Gastrocnemius medialis (tissue), 4 donors: ENCODE results near the gene ZMYM3. TPM values are rescaled to one million over a fixed set of nuclear protein-coding genes. Genes with fewer than 3 reads are reported as not detected.

Experiments
- ATAC-seq, 2 donors: fragments of 150-250 bp; one replicate each; pipeline ENCODE4 v1.9.1; 2016
- DNase-seq, 2 donors: peaks; one replicate each; pipeline ENCODE4 v3.0.0-alpha.2; 2019
- H3K27ac ChIP-seq, 4 donors: fragments of 200-600 bp; sonication (generic); 1 replicate in 1 of 4; 2 replicates in 3 of 4; pipeline ENCODE4 v1.5.1; 2016 to 2018; ENCODE audit warnings: mild to moderate bottlenecking in 2 of 4, moderate library complexity in 1 of 4
- H3K27me3 ChIP-seq, 3 donors: fragments of 200-600 bp; sonication (generic) in 2 of 3; 1 replicate in 1 of 3; 2 replicates in 2 of 3; pipeline versions ENCODE4 v1.5.1 to v1.6.0; 2016 to 2019; ENCODE audit warnings: mild to moderate bottlenecking in 1 of 3, moderate library complexity in 1 of 3
- H3K36me3 ChIP-seq, 2 donors: fragments of 200-600 bp; sonication (generic) in 1 of 2; one replicate each; pipeline ENCODE4 v1.5.1; 2017 to 2018
- H3K4me1 ChIP-seq, 2 donors: fragments of 200-600 bp; sonication (generic) in 1 of 2; one replicate each; pipeline ENCODE4 v1.5.1; 2016 to 2017; ENCODE audit warnings: mild to moderate bottlenecking in 2 of 2
- H3K4me3 ChIP-seq, 4 donors: fragments of 200-600 bp; sonication (generic) in 3 of 4; 1 replicate in 1 of 4; 2 replicates in 3 of 4; pipeline ENCODE4 v1.5.1; 2016 to 2019; ENCODE audit warnings: mild to moderate bottlenecking in 2 of 4
- H3K9me3 ChIP-seq, 3 donors: fragments of 200-600 bp; sonication (generic) in 2 of 3; 1 replicate in 1 of 3; 2 replicates in 2 of 3; pipeline ENCODE4 v1.5.1; 2016 to 2019
- POLR2A ChIP-seq, 2 donors: fragments of 450-650 bp; IDR thresholded peaks; one replicate each; pipeline ENCODE4 v1.6.1; 2017; ENCODE audit warnings: antibody characterized with exemption in 2 of 2, mild to moderate bottlenecking in 2 of 2, moderate library complexity in 2 of 2
- in situ Hi-C, 4 donors: fragments of 200-750 bp; cut with MboI; loops; one replicate each; pipeline versions ENCODE4 v1.15.0 to v1.8.0; 2017; ENCODE audit warnings: low sequenced_read_pairs in 4 of 4
- intact Hi-C: fragments of 100-400 bp; cut with DNase I; formaldehyde crosslinking; loops from one replicate; pipeline ENCODE4 v1.15.1; 2023; ENCODE audit warnings: low total_unique reads
- total RNA-seq, 4 donors: library from RNA; depleted of rRNA; stranded (reverse); fragments of >200 nt; gene quantifications; one replicate each; pipeline versions ENCODE4 v1.1.0 to v1.2.3, GENCODE V29; 2016
- TF ChIP-seq, protein P1 (sequence below), 5 experiments: fragments of 450-650 bp in 3 of 5; fragments of 200-600 bp in 2 of 5; sonication (generic) in 2 of 5; IDR thresholded peaks in 4 of 5; conservative IDR thresholded peaks in 1 of 5; 1 replicate in 4 of 5; 2 replicates in 1 of 5; pipeline ENCODE4 v1.5.1; 2016 to 2019; ENCODE audit warnings: antibody characterized with exemption in 5 of 5, mild to moderate bottlenecking in 3 of 5, moderate library complexity in 3 of 5

The ZMYM3 gene
- total RNA-seq, 4 donors from 2014 or later = 7.1 to 10.2 (median 8.9) TPM

DNA sequence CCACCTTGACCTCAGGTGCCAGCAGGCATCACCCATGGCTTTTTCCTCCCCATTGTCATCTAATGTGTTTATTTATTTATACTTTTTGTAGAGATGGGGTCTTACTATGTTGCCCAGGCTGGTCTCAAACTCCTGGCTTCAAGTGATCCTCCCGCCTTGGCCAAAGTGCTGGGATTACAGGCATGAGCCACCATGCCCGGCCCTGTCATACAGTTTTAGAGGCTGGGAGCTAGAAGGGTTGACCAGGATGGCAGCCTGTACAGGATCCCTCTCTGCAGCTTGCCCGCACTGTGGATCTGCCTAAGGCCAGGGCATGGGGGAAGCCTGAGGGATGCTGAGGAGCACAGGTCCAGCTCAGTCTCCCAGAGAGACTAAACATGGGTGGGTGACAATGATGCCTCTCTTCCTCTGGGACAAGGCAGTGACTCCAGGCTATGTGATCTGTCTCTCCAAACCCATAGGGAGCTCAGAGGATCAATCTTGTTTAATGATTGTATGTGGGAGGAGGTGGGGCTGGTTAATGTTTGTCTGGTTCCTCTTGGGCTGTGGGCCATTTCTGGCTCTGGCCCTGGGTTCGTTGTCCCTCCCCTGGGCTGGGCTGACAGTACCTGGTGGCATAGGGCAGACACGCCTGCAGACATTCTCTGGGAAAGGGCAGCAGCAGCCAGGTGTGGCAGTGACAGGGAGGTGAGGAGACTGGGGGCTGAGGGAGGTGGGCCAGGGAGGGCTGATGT, 39.2 kb downstream of the ZMYM3 start:
- DNase-seq (no peak), ATAC-seq (no peak)
- Histone ChIP-seq H3K4me1 (no peaks in the 10 kb centered on the region), H3K36me3 (no peaks in the 10 kb centered on the region), H3K4me3 (no peak overlapping the region), H3K27ac (no peak overlapping the region), H3K9me3 (no peaks in the 10 kb centered on the region), H3K27me3 (peaks cover 0 to 9% (median 0%) of the 10 kb centered on the region in 3 donors)
- in situ Hi-C loops (no loop called here), intact Hi-C loops (no loop called here)
- TF ChIP-seq POLR2A (IDR thresholded peaks at IDR 0.05) = no peak
- TF ChIP-seq, protein P1, sequence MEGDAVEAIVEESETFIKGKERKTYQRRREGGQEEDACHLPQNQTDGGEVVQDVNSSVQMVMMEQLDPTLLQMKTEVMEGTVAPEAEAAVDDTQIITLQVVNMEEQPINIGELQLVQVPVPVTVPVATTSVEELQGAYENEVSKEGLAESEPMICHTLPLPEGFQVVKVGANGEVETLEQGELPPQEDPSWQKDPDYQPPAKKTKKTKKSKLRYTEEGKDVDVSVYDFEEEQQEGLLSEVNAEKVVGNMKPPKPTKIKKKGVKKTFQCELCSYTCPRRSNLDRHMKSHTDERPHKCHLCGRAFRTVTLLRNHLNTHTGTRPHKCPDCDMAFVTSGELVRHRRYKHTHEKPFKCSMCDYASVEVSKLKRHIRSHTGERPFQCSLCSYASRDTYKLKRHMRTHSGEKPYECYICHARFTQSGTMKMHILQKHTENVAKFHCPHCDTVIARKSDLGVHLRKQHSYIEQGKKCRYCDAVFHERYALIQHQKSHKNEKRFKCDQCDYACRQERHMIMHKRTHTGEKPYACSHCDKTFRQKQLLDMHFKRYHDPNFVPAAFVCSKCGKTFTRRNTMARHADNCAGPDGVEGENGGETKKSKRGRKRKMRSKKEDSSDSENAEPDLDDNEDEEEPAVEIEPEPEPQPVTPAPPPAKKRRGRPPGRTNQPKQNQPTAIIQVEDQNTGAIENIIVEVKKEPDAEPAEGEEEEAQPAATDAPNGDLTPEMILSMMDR (IDR thresholded peaks at IDR 0.05 in 4 of 5, conservative IDR thresholded peaks at IDR 0.05 in 1 of 5) = no peak

DNA sequence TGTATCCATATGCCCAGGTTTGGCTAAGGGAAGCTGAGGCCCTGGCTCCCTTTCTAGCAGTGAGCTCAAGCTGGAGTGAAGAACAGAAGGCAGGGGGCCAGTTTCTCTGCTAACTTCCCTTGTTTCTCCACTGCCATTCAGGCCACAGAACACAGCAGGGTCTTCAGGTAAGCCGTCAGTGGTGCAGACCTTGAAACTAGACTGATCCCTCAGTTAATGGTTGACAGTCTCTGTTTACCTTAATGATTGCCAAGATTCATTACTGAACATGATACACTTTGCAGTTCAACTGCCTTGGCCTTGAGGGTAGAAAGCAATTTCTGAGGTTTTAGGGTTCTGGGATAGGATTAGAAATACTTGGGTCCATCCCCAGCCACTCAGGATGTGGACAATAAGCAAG, 39.8 kb downstream of the ZMYM3 start:
- DNase-seq (no peak), ATAC-seq (no peak)
- Histone ChIP-seq H3K27me3 (peaks cover 0 to 9% (median 0%) of the 10 kb centered on the region in 3 donors), H3K27ac (no peak overlapping the region), H3K36me3 (no peaks in the 10 kb centered on the region), H3K4me3 (no peak overlapping the region), H3K9me3 (no peaks in the 10 kb centered on the region), H3K4me1 (no peaks in the 10 kb centered on the region)
- in situ Hi-C loops = no loop called here
- intact Hi-C loops = no loop called here
- TF ChIP-seq, protein P1 (IDR thresholded peaks at IDR 0.05 in 4 of 5, conservative IDR thresholded peaks at IDR 0.05 in 1 of 5) = no peak

DNA sequence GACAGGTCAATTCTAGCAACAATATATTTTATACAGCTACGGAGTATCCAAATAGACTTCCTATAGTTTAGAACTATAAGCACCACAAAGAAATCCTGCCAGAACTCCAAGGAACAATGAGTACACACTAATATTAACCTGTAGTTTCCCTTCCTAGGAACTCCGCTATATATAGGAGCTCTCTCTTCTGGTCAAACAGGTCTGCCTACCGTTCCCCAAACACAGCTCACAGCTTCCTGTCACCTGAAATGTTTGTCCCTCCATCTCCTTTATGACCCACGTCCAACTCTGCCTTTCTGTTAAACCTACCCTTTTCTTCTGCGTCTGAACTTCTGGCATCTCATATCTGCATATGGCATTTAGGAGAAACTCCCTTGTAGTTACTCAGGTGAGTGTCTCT, 41.4 kb downstream of the ZMYM3 start:
- H3K4me3 ChIP-seq = no peak overlapping the region
- ATAC-seq (no peak), DNase-seq (no peak)
- H3K36me3 ChIP-seq = no peaks in the 10 kb centered on the region
- in situ Hi-C loops (no loop called here), intact Hi-C loops (no loop called here)
- H3K9me3 ChIP-seq = no peaks in the 10 kb centered on the region
- no peak overlapping the region for H3K27ac ChIP-seq
- no peaks in the 10 kb centered on the region for H3K4me1 ChIP-seq
- H3K27me3 ChIP-seq = peaks cover 0 to 9% (median 0%) of the 10 kb centered on the region in 3 donors
- TF ChIP-seq, protein P1 (IDR thresholded peaks at IDR 0.05 in 4 of 5, conservative IDR thresholded peaks at IDR 0.05 in 1 of 5) = no peak
- TF ChIP-seq POLR2A (IDR thresholded peaks at IDR 0.05) = no peak

DNA sequence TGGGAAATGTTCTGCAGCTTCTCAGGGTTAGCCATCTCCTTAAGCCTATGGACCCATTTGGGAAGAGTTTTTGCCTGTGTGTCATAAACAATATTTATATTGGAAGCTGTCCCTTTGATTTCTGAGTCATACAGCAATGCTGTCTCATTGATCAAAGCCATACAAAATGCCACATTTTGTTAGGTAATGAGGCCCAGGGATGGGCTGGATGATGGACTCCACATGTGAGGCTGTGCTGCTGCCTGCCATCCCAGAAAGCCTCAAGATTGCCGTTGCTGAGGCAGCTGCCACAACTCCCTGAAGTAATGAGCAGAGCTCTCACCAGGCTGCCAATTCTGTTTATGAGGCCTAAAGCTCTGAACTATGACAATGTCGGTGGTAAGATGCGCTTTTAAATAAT, 43.1 kb downstream of the ZMYM3 start:
- Histone ChIP-seq H3K4me1 (no peaks in the 10 kb centered on the region), H3K27ac (no peak overlapping the region), H3K9me3 (no peaks in the 10 kb centered on the region), H3K4me3 (no peak overlapping the region), H3K27me3 (peaks cover 0 to 9% (median 0%) of the 10 kb centered on the region in 3 donors), H3K36me3 (no peaks in the 10 kb centered on the region)
- in situ Hi-C loops = no loop called here
- ATAC-seq (no peak), DNase-seq (no peak)
- TF ChIP-seq, protein P1 (IDR thresholded peaks at IDR 0.05 in 4 of 5, conservative IDR thresholded peaks at IDR 0.05 in 1 of 5) = no peak
- TF ChIP-seq POLR2A (IDR thresholded peaks at IDR 0.05) = no peak
- intact Hi-C loops = no loop called here
